GM12878 (cell line): ENCODE measurements around the gene JADE2. TPM values are rescaled to one million over a fixed set of nuclear protein-coding genes. Genes with fewer than 3 reads are reported as not detected.
A peak's percentile ranks its signal among the peaks of the same experiment; 100 is the strongest.

Experiments used
- ATAC-seq: fragments of 200-7000 bp; cut with Tn5 transposase; 3 replicates; pipeline ENCODE4 v1.9.1; 2020; ENCODE audit warnings: mild to moderate bottlenecking, moderate library complexity
- BruUV-seq: library from RNA; stranded (reverse); fragments of 400-500 nt; replicated peaks from 2 replicates; lab custom pipeline; 2021; lab: Mats Ljungman, UMichigan
- CTCF ChIA-PET: fragments of 300-600 bp; sonication (Branson Sonifier 250); formaldehyde crosslinking; extraction: SDS; loops from one replicate; lab custom pipeline; 2021; ENCODE audit warnings: inconsistent platforms; lab: Yijun Ruan, JAX
- POLR2A ChIA-PET: fragments of 350-600 bp; formaldehyde crosslinking; extraction: SDS; loops from one replicate; lab custom pipeline; 2021; ENCODE audit warnings: inconsistent platforms; lab: Charles Lee
- RAD21 ChIA-PET: fragments of 300-600 bp; sonication (Branson Sonifier 250); formaldehyde crosslinking; loops from one replicate; lab custom pipeline; 2023; ENCODE audit warnings: antibody characterized with exemption; ENCODE audit not compliant: unreplicated experiment; lab: Charles Lee
- SMC1A ChIA-PET: fragments of 300-600 bp; sonication (Branson Sonifier 250); formaldehyde crosslinking; loops from one replicate; lab custom pipeline; 2023; ENCODE audit not compliant: unreplicated experiment, uncharacterized antibody; lab: Charles Lee
- DNase-seq: peaks from one replicate; pipeline ENCODE4 v3.0.0-alpha.2; 2011; ENCODE audit warnings: low read depth, low spot score
- FAIRE-seq: peaks from 3 replicates; lab custom pipeline; 2011; peaks lifted over from hg19 to GRCh38; lab: Jason Lieb, UNC
- H2AFZ ChIP-seq: 2 replicates; pipeline ENCODE4 v1.6.0; 2011; ENCODE audit warnings: low read depth, low read length, control low read depth; ENCODE audit not compliant: control insufficient read depth
- H3K27ac ChIP-seq: 2 replicates; pipeline ENCODE4 v1.5.1; 2011; ENCODE audit warnings: control low read depth; ENCODE audit not compliant: control insufficient read depth, insufficient read depth
- H3K27me3 ChIP-seq, 2 experiments: replicated peaks in 1 of 2; 2 replicates each; pipeline versions ENCODE4 v1.6.0 to v1.6.1; 2011; ENCODE audit warnings: low read length in 1 of 2; ENCODE audit not compliant: control insufficient read depth in 2 of 2, insufficient read depth in 2 of 2
- H3K36me3 ChIP-seq, 2 experiments: 2 replicates each; pipeline ENCODE4 v1.5.1; 2011; ENCODE audit warnings: low read length in 1 of 2; ENCODE audit not compliant: control insufficient read depth in 2 of 2, insufficient read depth in 2 of 2
- H3K4me1 ChIP-seq: 2 replicates; pipeline ENCODE4 v1.6.1; 2011; ENCODE audit warnings: mild to moderate bottlenecking, low read length, moderate library complexity, mixed read lengths; ENCODE audit not compliant: control insufficient read depth, insufficient read depth
- H3K4me2 ChIP-seq: 2 replicates; pipeline ENCODE4 v1.6.0; 2011; ENCODE audit warnings: control low read depth; ENCODE audit not compliant: control insufficient read depth, insufficient read depth
- H3K4me3 ChIP-seq: fragments of 200-600 bp; sonication (generic); 2 replicates; pipeline ENCODE4 v1.5.1; 2016
- H3K79me2 ChIP-seq: 2 replicates; pipeline ENCODE4 v1.6.0; 2011; ENCODE audit warnings: low read length; ENCODE audit not compliant: control insufficient read depth, insufficient read depth
- H3K9ac ChIP-seq: 2 replicates; pipeline ENCODE4 v1.8.0; 2011; ENCODE audit warnings: low read length, control low read depth, mixed read lengths; ENCODE audit not compliant: control insufficient read depth, insufficient read depth
- H3K9me3 ChIP-seq: replicated peaks from 3 replicates; pipeline ENCODE4 v1.5.1; 2011; ENCODE audit warnings: mild to moderate bottlenecking, low read length; ENCODE audit not compliant: control insufficient read depth, insufficient read depth
- H4K20me1 ChIP-seq: 2 replicates; pipeline ENCODE4 v1.6.0; 2011; ENCODE audit not compliant: control insufficient read depth, insufficient read depth
- BCL11A ChIP-seq: IDR thresholded peaks from 2 replicates; pipeline ENCODE4 v1.6.1; 2011; ENCODE audit warnings: low read depth, low read length
- CREB1 ChIP-seq: IDR thresholded peaks from 2 replicates; pipeline ENCODE4 v1.6.1; 2012; ENCODE audit warnings: low read depth, mild to moderate bottlenecking, inconsistent platforms
- DPF2 ChIP-seq: fragments of 450-650 bp; IDR thresholded peaks from 2 replicates; pipeline ENCODE4 v1.6.1; 2017; ENCODE audit warnings: mild to moderate bottlenecking
- E2F4 ChIP-seq: IDR thresholded peaks from 2 replicates; pipeline ENCODE4 v1.6.1; 2012; ENCODE audit warnings: low read depth, low read length, improper control_type of control experiment
- GATAD2B ChIP-seq: fragments of 450-650 bp; conservative IDR thresholded peaks from 2 replicates; pipeline ENCODE4 v1.6.1; 2017; ENCODE audit warnings: low read depth, mild to moderate bottlenecking, moderate library complexity
- JUNB ChIP-seq: IDR thresholded peaks from 2 replicates; pipeline ENCODE4 v1.6.1; 2016; ENCODE audit warnings: antibody characterized with exemption, mild to moderate bottlenecking
- JUND ChIP-seq: IDR thresholded peaks from 2 replicates; pipeline ENCODE4 v1.6.1; 2012; ENCODE audit warnings: low read depth, mild to moderate bottlenecking, low read length, improper control_type of control experiment, moderate library complexity
- KAT2A ChIP-seq: conservative IDR thresholded peaks from 2 replicates; pipeline ENCODE4 v1.6.1; 2011; ENCODE audit warnings: low read depth, low read length; ENCODE audit not compliant: control insufficient read depth
- MTA2 ChIP-seq: fragments of 450-650 bp; IDR thresholded peaks from 2 replicates; pipeline ENCODE4 v1.6.1; 2016; ENCODE audit warnings: low read depth, mild to moderate bottlenecking, moderate library complexity
- NR2F1 ChIP-seq: fragments of 450-650 bp; conservative IDR thresholded peaks from 2 replicates; pipeline ENCODE4 v1.6.1; 2017; ENCODE audit warnings: mild to moderate bottlenecking
- PAX8 ChIP-seq: fragments of 450-650 bp; IDR thresholded peaks from 2 replicates; pipeline ENCODE4 v1.6.1; 2017; ENCODE audit warnings: mild to moderate bottlenecking, moderate library complexity
- POLR2A ChIP-seq: IDR thresholded peaks from 2 replicates; pipeline ENCODE4 v1.6.1; 2011; ENCODE audit warnings: low read depth, mild to moderate bottlenecking, low read length
- RAD21 ChIP-seq: IDR thresholded peaks from 2 replicates; pipeline ENCODE4 v1.6.1; 2011; ENCODE audit warnings: mild to moderate bottlenecking, low read depth, low read length, moderate library complexity; ENCODE audit not compliant: insufficient read depth
- RELB ChIP-seq: fragments of 450-650 bp; IDR thresholded peaks from 2 replicates; pipeline ENCODE4 v1.6.1; 2017; ENCODE audit warnings: low read depth, mild to moderate bottlenecking, moderate library complexity
- RUNX3 ChIP-seq: IDR thresholded peaks from 2 replicates; pipeline ENCODE4 v1.6.1; 2012; ENCODE audit warnings: low read length, inconsistent platforms
- SMARCA5 ChIP-seq: fragments of 450-650 bp; IDR thresholded peaks from 2 replicates; pipeline ENCODE4 v1.6.1; 2017; ENCODE audit warnings: mild to moderate bottlenecking
- TAF1 ChIP-seq: IDR thresholded peaks from 2 replicates; pipeline ENCODE4 v1.6.1; 2011; ENCODE audit warnings: mild to moderate bottlenecking, low read depth, low read length, borderline replicate concordance
- ZNF217 ChIP-seq: fragments of 450-650 bp; IDR thresholded peaks from 2 replicates; pipeline ENCODE4 v1.6.1; 2017; ENCODE audit warnings: antibody characterized with exemption, mild to moderate bottlenecking
- WGBS: methylation state at CpG from one replicate; pipeline ENCODE4 v1.1.6; 2016; ENCODE audit warnings: low lambda C conversion rate; ENCODE audit not compliant: insufficient replicate concordance, insufficient coverage; ENCODE audit errors: missing lambda C conversion rate; 5-methylcytosine and 5-hydroxymethylcytosine counted together
- in situ Hi-C: fragments of 300-500 bp; cut with MboI; formaldehyde crosslinking; loops from 9 replicates; pipeline ENCODE4 v1.14.3; 2018; ENCODE audit warnings: mixed read lengths
- intact Hi-C: fragments of 100-400 bp; cut with micrococcal nuclease; formaldehyde crosslinking; loops from one replicate; pipeline ENCODE4 v1.14.2; 2022; ENCODE audit not compliant: unreplicated experiment
- polyA plus RNA-seq, 11 experiments: library from polyadenylated mRNA; depleted of rRNA in 4 of 11; unstranded in 6 of 11; stranded (reverse) in 5 of 11; fragments of >200 nt; fragmentation: Nextera tagmentation in 4 of 11; fragmentation: Illumina TruSeq in 1 of 11; extraction: Ambion mirVana in 4 of 11; extraction: Trizol in 1 of 11; gene quantifications; 1 replicate in 1 of 11; 2 replicates in 10 of 11; pipeline versions ENCODE4 v1.2.1 to v1.2.3, GENCODE V29; 2011 to 2016; ENCODE audit warnings: inconsistent platforms in 2 of 11, missing spikeins in 2 of 11, low read depth in 1 of 11
- total RNA-seq, 4 experiments: library from RNA; depleted of rRNA in 3 of 4; stranded (reverse); fragments of >200 nt in 3 of 4; fragmentation: Illumina TruSeq in 1 of 4; extraction: Trizol in 1 of 4; gene quantifications; 2 replicates each; pipeline versions ENCODE4 v1.2.1 to v1.2.3, GENCODE V29; 2013 to 2021
- TF ChIP-seq, protein P1 (sequence below): IDR thresholded peaks from 2 replicates; pipeline ENCODE4 v1.6.1; 2012; ENCODE audit warnings: low read length, inconsistent platforms
- TF ChIP-seq, protein P2 (sequence below): fragments of 450-650 bp; IDR thresholded peaks from 2 replicates; pipeline ENCODE4 v1.6.1; 2016; ENCODE audit warnings: mild to moderate bottlenecking

JADE2 gene
- total and polyA plus RNA-seq, 10 of the 15 experiments (the other 5 are each of a cell fraction or from before 2014, with no cell fraction given): 1.5 to 67.0 (median 22.4) TPM

DNA sequence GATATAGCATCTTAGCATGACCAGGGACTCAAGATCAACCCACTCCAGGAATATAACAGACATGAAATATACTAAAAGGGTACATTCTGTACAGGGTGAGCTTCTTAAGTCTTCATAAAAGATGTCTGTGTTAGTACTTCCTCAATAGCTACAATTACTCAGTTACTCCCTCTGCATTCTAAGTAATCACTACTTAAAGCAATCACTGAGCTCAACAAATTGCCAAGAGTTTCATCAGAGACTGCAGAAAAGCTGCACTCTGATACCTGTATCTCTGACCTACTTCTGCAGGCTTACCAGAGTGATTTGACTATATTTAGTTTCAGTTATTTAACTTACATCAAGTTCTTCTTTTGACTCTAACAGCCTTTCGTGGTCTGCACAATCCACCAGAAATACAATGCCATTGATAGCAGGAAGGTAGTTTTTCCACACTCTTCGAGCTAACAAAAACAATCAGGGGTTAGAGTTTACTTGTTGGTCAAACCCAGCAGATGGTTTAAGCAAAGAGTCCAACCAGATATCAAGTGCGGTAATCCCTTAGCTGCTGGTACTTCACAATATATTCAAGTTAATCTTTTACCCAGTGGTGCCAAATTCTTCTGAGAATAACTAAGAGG lies 83.9 kb downstream of the JADE2 start:
- Histone ChIP-seq H3K79me2 (no peaks in the 10 kb centered on the region; the same call in 1 of the 2 replicates), H3K36me3 (peaks cover 2 to 24% of the 10 kb centered on the region in 2 experiments), H2AFZ (no peak overlapping the region; the same call in 1 of the 2 replicates), H3K27ac (peak overlapping the region; percentile 68), H3K4me2 (peak overlapping the region; percentile 31), H4K20me1 (no peaks in the 10 kb centered on the region), H3K9me3 (no peaks in the 10 kb centered on the region), H3K4me3 (no peak overlapping the region; the same call in 1 of the 2 replicates), H3K9ac (no peak overlapping the region), H3K27me3 (no peaks in the 10 kb centered on the region), H3K4me1 (peaks cover 17% of the 10 kb centered on the region)
- ChIA-PET RAD21 (interaction anchor here (0.8 to 4.7 kb wide), 13 partner anchors 11 to 305 kb away, joined by 3 to 26 read pairs (median 3); no protein-coding TSS in a partner anchor), CTCF (interaction anchor here (0.7 to 4.1 kb wide), 7 partner anchors 11 to 198 kb away, joined by 3 to 38 read pairs (median 5); partner anchors contain the start of gene CDKN2AIPNL), SMC1A (interaction anchor here (0.9 to 4.6 kb wide), 12 partner anchors 9 to 39 kb away, joined by 3 to 26 read pairs (median 6); partner anchors contain the start of genes SAR1B and SEC24A), POLR2A (interaction anchor here (0.6 to 1.4 kb wide), 4 partner anchors 11 to 52 kb away, joined by 3 to 11 read pairs (median 6); no protein-coding TSS in a partner anchor)
- peak; percentile 7 for FAIRE-seq
- intact Hi-C loops: no loop called here
- DNase-seq: peak; percentile 41
- WGBS: 34% methylated on average over 3 of the region's 3 CpGs
- no TSS peak for BruUV-seq
- ATAC-seq: peak; percentile 83
- in situ Hi-C loops: no loop called here
- TF ChIP-seq RUNX3 (peak; percentile 40; the same call in 1 of the 2 replicates), PAX8 (no peak), JUND (no peak), NR2F1 (0 out of 2 replicates have a peak, but pooled peaks have one; percentile 34), MTA2 (0 out of 2 replicates have a peak, but pooled peaks have one; percentile 20), GATAD2B (0 out of 2 replicates have a peak, but pooled peaks have one; percentile 19), DPF2 (no peak), ZNF217 (peak; percentile 77; the same call in 1 of the 2 replicates), JUNB (peak; percentile 34; the same call in 1 of the 2 replicates), SMARCA5 (no peak), CREB1 (no peak), BCL11A (no peak), TAF1 (no peak), KAT2A (no peak), E2F4 (no peak), POLR2A (no peak), RAD21 (no peak), RELB (0 out of 2 replicates have a peak, but pooled peaks have one; percentile 30)
- TF ChIP-seq, protein P1, sequence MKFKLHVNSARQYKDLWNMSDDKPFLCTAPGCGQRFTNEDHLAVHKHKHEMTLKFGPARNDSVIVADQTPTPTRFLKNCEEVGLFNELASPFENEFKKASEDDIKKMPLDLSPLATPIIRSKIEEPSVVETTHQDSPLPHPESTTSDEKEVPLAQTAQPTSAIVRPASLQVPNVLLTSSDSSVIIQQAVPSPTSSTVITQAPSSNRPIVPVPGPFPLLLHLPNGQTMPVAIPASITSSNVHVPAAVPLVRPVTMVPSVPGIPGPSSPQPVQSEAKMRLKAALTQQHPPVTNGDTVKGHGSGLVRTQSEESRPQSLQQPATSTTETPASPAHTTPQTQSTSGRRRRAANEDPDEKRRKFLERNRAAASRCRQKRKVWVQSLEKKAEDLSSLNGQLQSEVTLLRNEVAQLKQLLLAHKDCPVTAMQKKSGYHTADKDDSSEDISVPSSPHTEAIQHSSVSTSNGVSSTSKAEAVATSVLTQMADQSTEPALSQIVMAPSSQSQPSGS: 0 out of 2 replicates have a peak, but pooled peaks have one; percentile 14
- TF ChIP-seq, protein P2, sequence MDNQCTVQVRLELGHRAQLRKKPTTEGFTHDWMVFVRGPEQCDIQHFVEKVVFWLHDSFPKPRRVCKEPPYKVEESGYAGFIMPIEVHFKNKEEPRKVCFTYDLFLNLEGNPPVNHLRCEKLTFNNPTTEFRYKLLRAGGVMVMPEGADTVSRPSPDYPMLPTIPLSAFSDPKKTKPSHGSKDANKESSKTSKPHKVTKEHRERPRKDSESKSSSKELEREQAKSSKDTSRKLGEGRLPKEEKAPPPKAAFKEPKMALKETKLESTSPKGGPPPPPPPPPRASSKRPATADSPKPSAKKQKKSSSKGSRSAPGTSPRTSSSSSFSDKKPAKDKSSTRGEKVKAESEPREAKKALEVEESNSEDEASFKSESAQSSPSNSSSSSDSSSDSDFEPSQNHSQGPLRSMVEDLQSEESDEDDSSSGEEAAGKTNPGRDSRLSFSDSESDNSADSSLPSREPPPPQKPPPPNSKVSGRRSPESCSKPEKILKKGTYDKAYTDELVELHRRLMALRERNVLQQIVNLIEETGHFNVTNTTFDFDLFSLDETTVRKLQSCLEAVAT: no peak
